SKM-1 treated with dmso at 0.1 percent for 144 hours (cell line): ENCODE measurements around the gene TMPRSS11F.
"Not testable (repeated sequence)": the region's sequence is repeated elsewhere in the genome, so short reads cannot be mapped to it uniquely, and the experiment has no call there.

Experiments
- DNase-seq: peaks from one replicate; lab custom pipeline; 2025; ENCODE audit not compliant: unreplicated experiment; lab: John Stamatoyannopoulos, UW

Gene TMPRSS11F

GRCh38 chr4:68129793-68130192 lies at the start of gene TMPRSS11F:
Gene TMPRSS11F, minus strand, starts transcription at chr4:68129869. Its CDS starts 49 bp downstream, at chr4:68129820.
- no peak for DNase-seq

GRCh38 chr4:68176904-68177303 lies 47.2 kb upstream of the TMPRSS11F start:
- DNase-seq: no peak

- no peak for DNase-seq
Observed at GRCh38 chr4:68176500-68176899, 46.8 kb upstream of the TMPRSS11F start.

GRCh38 chr4:68175562-68176155 lies 46.0 kb upstream of the TMPRSS11F start:
- peak; percentile 69 for DNase-seq

GRCh38 chr4:68174389-68174788 lies 44.7 kb upstream of the TMPRSS11F start:
- not testable (repeated sequence) for DNase-seq

- not testable (repeated sequence) for DNase-seq
Observed at GRCh38 chr4:68172147-68172546, 42.5 kb upstream of the TMPRSS11F start.

- no peak for DNase-seq
Observed at GRCh38 chr4:68167706-68168105, 38.0 kb upstream of the TMPRSS11F start.

- no peak for DNase-seq
Observed at GRCh38 chr4:68167166-68167565, 37.5 kb upstream of the TMPRSS11F start.

- no peak for DNase-seq
Observed at GRCh38 chr4:68163754-68164153, 34.1 kb upstream of the TMPRSS11F start.

GRCh38 chr4:68162196-68162595 lies 32.5 kb upstream of the TMPRSS11F start:
- DNase-seq: no peak

- DNase-seq: no peak
Observed at GRCh38 chr4:68152411-68152810, 22.7 kb upstream of the TMPRSS11F start.

GRCh38 chr4:68148800-68149685 lies 19.4 kb upstream of the TMPRSS11F start:
- DNase-seq: no peak

- DNase-seq: no peak
Observed at GRCh38 chr4:68147079-68147478, 17.4 kb upstream of the TMPRSS11F start.

- DNase-seq: no peak
Observed at GRCh38 chr4:68145261-68145660, 15.6 kb upstream of the TMPRSS11F start.

- DNase-seq: no peak
Observed at GRCh38 chr4:68141852-68142251, 12.2 kb upstream of the TMPRSS11F start.

GRCh38 chr4:68132342-68132741 lies 2.7 kb upstream of the TMPRSS11F start:
- DNase-seq: no peak

- DNase-seq: no peak
Observed at GRCh38 chr4:68124262-68124661, 5.4 kb downstream of the TMPRSS11F start.

GRCh38 chr4:68123525-68123924 lies 6.1 kb downstream of the TMPRSS11F start:
- DNase-seq: no peak

GRCh38 chr4:68119921-68120320 lies 9.7 kb downstream of the TMPRSS11F start:
- no peak for DNase-seq

GRCh38 chr4:68110441-68110840 lies 19.2 kb downstream of the TMPRSS11F start:
- no peak for DNase-seq

- DNase-seq: no peak
Observed at GRCh38 chr4:68109868-68110267, 19.8 kb downstream of the TMPRSS11F start.

- no peak for DNase-seq
Observed at GRCh38 chr4:68082758-68083157, 46.9 kb downstream of the TMPRSS11F start.
